Activated CD4-positive, alpha-beta T cell treated with anti-CD3 and anti-CD28 coated beads, Interleukin-2, amount 50 U/mL, for 1 hour (primary cell): ENCODE measurements around the gene ACTRT2.

Experiments
- DNase-seq: peaks from one replicate; pipeline ENCODE4 v3.0.0-alpha.2; 2020

Gene ACTRT2

GRCh38 chr1:3070644-3071564, 49.6 kb downstream of the ACTRT2 start:
- no peak for DNase-seq

GRCh38 chr1:3071565-3072390, 50.5 kb downstream of the ACTRT2 start:
- DNase-seq = no peak
